Measurements from ENCODE around the gene CENPE.
A peak's percentile ranks its signal among the peaks of the same experiment; 100 is the strongest.

The CENPE gene

GRCh38 chr4:103076747-103077347 lies 121.3 kb downstream of the CENPE start, which contains the start of gene SLC9B2:
Gene SLC9B2, minus strand, starts transcription at chr4:103076761. Its CDS starts 9,211 bp downstream, at chr4:103067550.
- DNase-seq (ENCODE audit: low spot score), result peak; percentile 61

GRCh38 chr4:103075894-103076746 lies 122.0 kb downstream of the CENPE start:
- DNase-seq (ENCODE audit: low spot score), result peak; percentile 74

DNA sequence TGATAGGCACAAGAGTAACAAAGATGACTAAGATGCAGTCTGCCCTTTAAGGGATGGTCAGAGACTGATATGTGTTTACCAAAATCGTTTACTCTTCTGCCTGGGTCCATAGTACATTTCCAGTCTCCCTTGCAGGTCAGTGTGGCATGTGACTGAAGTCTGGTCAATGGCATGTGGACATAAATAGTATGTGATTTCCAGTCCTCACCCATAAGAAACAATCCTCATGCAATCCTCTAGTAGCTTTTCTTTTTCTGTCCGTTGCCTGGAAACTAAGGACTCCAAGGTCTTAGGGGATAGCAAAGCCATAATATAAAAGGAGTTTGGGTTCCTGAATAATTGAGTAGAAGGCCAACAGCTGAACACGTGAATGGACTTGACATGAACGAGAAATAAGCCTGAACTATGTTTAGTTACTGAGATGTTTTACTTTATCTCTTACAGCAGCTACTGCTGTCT lies 122.7 kb downstream of the CENPE start:
- peak; percentile 66 for DNase-seq (ENCODE audit: low spot score)

DNA sequence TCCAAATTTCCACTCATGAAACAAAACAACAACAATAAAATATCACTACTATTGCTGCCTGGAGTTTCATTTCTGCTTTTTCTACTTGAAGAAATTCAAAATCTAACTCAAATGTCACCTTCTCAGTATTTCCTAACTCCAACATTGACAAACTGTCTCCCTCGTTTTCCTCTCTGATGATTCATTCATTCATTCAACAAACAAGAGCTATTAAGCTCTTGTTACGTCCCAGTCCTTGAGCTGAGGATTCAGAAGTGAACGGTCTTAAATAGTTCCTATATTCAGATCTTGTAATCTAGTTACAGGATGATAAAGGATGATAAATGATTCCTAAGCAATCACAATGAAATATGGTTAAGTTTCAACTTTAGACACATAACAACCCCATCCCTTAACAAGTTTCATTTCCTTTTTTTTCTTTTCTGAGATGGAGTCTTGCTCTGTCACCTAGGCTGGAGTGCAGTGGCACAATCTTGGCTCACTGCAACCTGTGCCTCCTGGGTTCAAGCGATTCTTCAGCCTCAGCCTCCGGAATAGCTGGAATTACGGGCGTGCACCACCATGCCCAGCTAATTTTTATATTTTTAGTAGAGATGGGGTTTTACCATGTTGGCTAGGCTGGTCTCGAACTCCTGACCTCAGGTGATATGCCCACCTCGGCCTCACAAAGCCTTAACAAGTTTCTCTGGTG lies 123.3 kb downstream of the CENPE start:
- peak; percentile 63 for DNase-seq (ENCODE audit: low spot score)

GRCh38 chr4:103073792-103074438 lies 124.2 kb downstream of the CENPE start:
- DNase-seq (ENCODE audit: low spot score), result no peak

- peak; percentile 59 for DNase-seq (ENCODE audit: low spot score)
Measured at GRCh38 chr4:103067841-103068547, 130.1 kb downstream of the CENPE start.

GRCh38 chr4:103060453-103061148 lies 137.5 kb downstream of the CENPE start:
- no peak for DNase-seq (ENCODE audit: low spot score)

All from RKO (cell line).